ENCODE data around the gene GSTA1.

DNA sequence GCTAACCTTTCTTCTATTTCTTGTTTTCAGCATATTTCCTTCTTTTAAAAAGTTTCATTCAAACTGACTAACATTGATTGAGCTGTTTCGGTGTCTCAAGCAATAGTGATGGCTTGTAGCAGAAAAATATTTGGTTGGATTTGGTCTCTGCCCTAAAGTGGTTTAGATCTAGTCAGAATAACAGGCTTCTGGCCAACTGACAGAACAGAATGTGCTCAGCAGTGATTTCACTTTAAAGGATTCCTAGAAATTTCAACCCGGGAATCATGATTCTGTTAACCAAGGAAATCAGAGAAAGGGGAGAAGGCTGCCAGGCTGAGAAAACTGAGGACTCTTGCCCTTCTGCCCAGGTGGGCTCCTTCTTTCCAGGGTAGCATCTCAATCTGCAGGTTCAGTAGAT, 16.6 kb upstream of the GSTA1 start:
- TF ChIP-seq TAF1 (IDR thresholded peaks at IDR 0.05; ENCODE audit: low read depth, low read length), result no peak
- no peak for TF ChIP-seq POLR2A (IDR thresholded peaks at IDR 0.05; ENCODE audit: low read depth, low read length)
- TF ChIP-seq POLR2AphosphoS5 (IDR thresholded peaks at IDR 0.05; ENCODE audit: low read depth, low read length), result no peak
